Measurements from ENCODE around the gene ITPKC.

GRCh38 chr19:40705362-40705651 is 11.6 kb upstream of the ITPKC start:
- no peak for TF ChIP-seq SRF (IDR thresholded peaks at IDR 0.05; ENCODE audit: low read depth in 2 of 2, low read length in 2 of 2)
- TF ChIP-seq ZZZ3 (IDR thresholded peaks at IDR 0.05; ENCODE audit: control insufficient read depth, insufficient read length, low read depth): no peak

Data from GM12878 (cell line).